Stimulated activated CD4-positive, alpha-beta T cell treated with anti-CD3 and anti-CD28 coated beads, TNF-alpha, amount 100 ng/mL, for 48 hours (primary cell): ENCODE data around the gene RAD51B.
"Not testable (repeated sequence)": the region's sequence is repeated elsewhere in the genome, so short reads cannot be mapped to it uniquely, and the experiment has no call there.

Source experiments
- DNase-seq, 3 donors: peaks; one replicate each; pipeline ENCODE4 v3.0.0-alpha.2; 2020; ENCODE audit warnings: low read depth in 3 of 3

Gene RAD51B

GRCh38 chr14:68111097-68111852, 291.7 kb downstream of the RAD51B start:
- no peak for DNase-seq

- no peak for DNase-seq
Measured at GRCh38 chr14:68111853-68112270, 292.3 kb downstream of the RAD51B start.

GRCh38 chr14:68112442-68112841, 292.9 kb downstream of the RAD51B start:
- DNase-seq = no peak

GRCh38 chr14:68113343-68113930, 293.9 kb downstream of the RAD51B start:
- DNase-seq = no peak

- DNase-seq = not testable (repeated sequence)
Measured at GRCh38 chr14:68115952-68116351, 296.4 kb downstream of the RAD51B start.

GRCh38 chr14:68122651-68123050, 303.1 kb downstream of the RAD51B start:
- DNase-seq = no peak

GRCh38 chr14:68124050-68124449, 304.5 kb downstream of the RAD51B start:
- DNase-seq = no peak

GRCh38 chr14:68124979-68125731, 305.6 kb downstream of the RAD51B start:
- no peak for DNase-seq

- no peak for DNase-seq
Measured at GRCh38 chr14:68127166-68127565, 307.6 kb downstream of the RAD51B start.

GRCh38 chr14:68131907-68132306, 312.3 kb downstream of the RAD51B start:
- no peak for DNase-seq

- no peak for DNase-seq
Measured at GRCh38 chr14:68132563-68133121, 313.1 kb downstream of the RAD51B start.

GRCh38 chr14:68133856-68134255, 314.3 kb downstream of the RAD51B start:
- no peak for DNase-seq

- DNase-seq = no peak
Measured at GRCh38 chr14:68135028-68135427, 315.4 kb downstream of the RAD51B start.

GRCh38 chr14:68135566-68135965, 316.0 kb downstream of the RAD51B start:
- no peak for DNase-seq

- DNase-seq = peak in 1 of 3 donors; percentile 2
Measured at GRCh38 chr14:68137704-68138619, 318.4 kb downstream of the RAD51B start.

GRCh38 chr14:68139431-68140075, 320.0 kb downstream of the RAD51B start:
- DNase-seq = no peak

- DNase-seq = no peak
Measured at GRCh38 chr14:68140076-68140741, 320.6 kb downstream of the RAD51B start.

- no peak for DNase-seq
Measured at GRCh38 chr14:68140806-68141205, 321.2 kb downstream of the RAD51B start.

GRCh38 chr14:68141281-68142088, 321.9 kb downstream of the RAD51B start:
- no peak for DNase-seq
